SU-DHL-6 (cell line): Measurements from ENCODE around the gene RNF31.
"Not testable (repeated sequence)": the region's sequence is repeated elsewhere in the genome, so short reads cannot be mapped to it uniquely, and the experiment has no call there.

Source experiments
- H2AFZ ChIP-seq: fragments of 200-600 bp; sonication (generic); 2 replicates; pipeline ENCODE4 v1.6.1; 2014; ENCODE audit warnings: low read depth, mild to moderate bottlenecking, moderate library complexity, mixed read lengths, antibody characterized with exemption, low read length; ENCODE audit not compliant: severe bottlenecking
- H3F3A ChIP-seq: fragments of 200-600 bp; shearing (Covaris generic); 2 replicates; pipeline ENCODE4 v1.6.0; 2016; ENCODE audit warnings: antibody characterized with exemption, mild to moderate bottlenecking; ENCODE audit not compliant: insufficient read depth
- H3K27ac ChIP-seq: fragments of 200-600 bp; sonication (generic); 2 replicates; pipeline ENCODE4 v1.5.1; 2016; ENCODE audit warnings: low read depth, mild to moderate bottlenecking, low read length, moderate library complexity, mixed read lengths
- H3K27me3 ChIP-seq: fragments of 200-600 bp; sonication (generic), shearing (Covaris generic); 2 replicates; pipeline ENCODE4 v1.6.0; 2014; ENCODE audit warnings: mild to moderate bottlenecking, low read length
- H3K36me3 ChIP-seq: fragments of 200-600 bp; sonication (generic); 2 replicates; pipeline ENCODE4 v1.6.1; 2014; ENCODE audit warnings: mild to moderate bottlenecking, low read length, mixed read lengths
- H3K4me2 ChIP-seq: fragments of 300-600, 200-600 bp; shearing (Covaris generic), sonication (generic); 2 replicates; pipeline ENCODE4 v1.6.0; 2014; ENCODE audit warnings: low read length, low read depth, mild to moderate bottlenecking; ENCODE audit not compliant: poor library complexity, severe bottlenecking
- H3K4me3 ChIP-seq: fragments of 200-600 bp; sonication (generic); 2 replicates; pipeline ENCODE4 v1.5.1; 2014; ENCODE audit warnings: antibody characterized with exemption, low read length, mild to moderate bottlenecking, mixed read lengths; ENCODE audit not compliant: insufficient read depth, poor library complexity, severe bottlenecking
- H3K79me2 ChIP-seq: fragments of 200-600 bp; sonication (generic); 2 replicates; pipeline ENCODE4 v1.6.1; 2014; ENCODE audit warnings: mild to moderate bottlenecking, low read length, moderate library complexity; ENCODE audit not compliant: insufficient read depth
- H3K9ac ChIP-seq: fragments of 200-600 bp; sonication (generic); 2 replicates; pipeline ENCODE4 v1.7.0; 2014; ENCODE audit warnings: mild to moderate bottlenecking, low read length
- H3K9me2 ChIP-seq: fragments of 200-600 bp; sonication (generic); replicated peaks from 2 replicates; pipeline ENCODE4 v1.6.1; 2014; ENCODE audit warnings: low read length; ENCODE audit not compliant: insufficient read depth
- H3K9me3 ChIP-seq: fragments of 200-600 bp; sonication (generic); 2 replicates; pipeline ENCODE4 v1.6.1; 2014; ENCODE audit warnings: low read length, mixed read lengths; ENCODE audit not compliant: insufficient read depth
- H4K20me1 ChIP-seq: fragments of 200-600 bp; sonication (generic); 2 replicates; pipeline ENCODE4 v1.6.1; 2014; ENCODE audit warnings: low read depth, mild to moderate bottlenecking, antibody characterized with exemption, low read length, moderate library complexity, mixed read lengths
- CTCF ChIP-seq: fragments of 200-600 bp; sonication (generic); IDR thresholded peaks from one replicate; pipeline ENCODE4 v1.5.1; 2017; ENCODE audit warnings: antibody characterized with exemption, mild to moderate bottlenecking, low read length, moderate library complexity; ENCODE audit not compliant: insufficient read depth, poor library complexity, severe bottlenecking
- EZH2phosphoT487 ChIP-seq: fragments of 200-600 bp; sonication (generic), shearing (Covaris generic); conservative IDR thresholded peaks from 2 replicates; pipeline ENCODE4 v1.6.1; 2018; ENCODE audit warnings: mild to moderate bottlenecking, antibody characterized with exemption, low read length, moderate library complexity, mixed read lengths

Gene RNF31

GRCh38 chr14:24197056-24197450 is 49.8 kb downstream of the RNF31 start:
- Histone ChIP-seq H3K27ac (peak overlapping the region; percentile 83), H2AFZ (no peak overlapping the region), H3K9ac (peak overlapping the region; percentile 63), H3K36me3 (peaks cover 3% of the 10 kb centered on the region; the same call in 1 of the 2 replicates), H3K27me3 (no peaks in the 10 kb centered on the region), H3K4me3 (peak overlapping the region; percentile 41), H3K4me2 (peak overlapping the region; percentile 74), H3K9me3 (no peaks in the 10 kb centered on the region), H3F3A (peaks cover 24% of the 10 kb centered on the region), H3K9me2 (no peaks in the 10 kb centered on the region), H4K20me1 (no peaks in the 10 kb centered on the region), H3K79me2 (peaks cover 18% of the 10 kb centered on the region; the same call in 1 of the 2 replicates)
- TF ChIP-seq CTCF (no peak), EZH2phosphoT487 (no peak)

GRCh38 chr14:24198814-24199524 is 51.7 kb downstream of the RNF31 start:
- Histone ChIP-seq H3K4me3 (no peak overlapping the region), H3K9ac (no peak overlapping the region)

DNA sequence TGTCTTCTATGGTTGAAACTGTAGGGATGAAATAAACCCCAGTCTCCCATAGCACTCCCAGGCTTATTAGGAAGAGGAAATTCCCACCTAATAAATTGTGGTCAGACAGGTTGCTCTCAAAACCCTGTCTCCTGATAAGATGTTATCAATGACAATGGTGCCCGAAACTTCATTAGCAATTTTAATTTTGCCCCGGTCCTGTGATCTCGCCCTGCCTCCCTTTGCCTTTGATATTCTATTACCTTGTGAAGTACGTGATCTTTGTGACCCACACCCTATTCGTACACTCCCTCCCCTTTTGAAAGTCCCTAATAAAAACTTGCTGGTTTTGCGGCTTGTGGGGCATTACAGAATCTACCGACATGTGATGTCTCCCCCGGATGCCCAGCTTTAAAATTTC is 55.2 kb downstream of the RNF31 start:
- H4K20me1 ChIP-seq, H3K9me2 ChIP-seq, H3K27ac ChIP-seq, H3F3A ChIP-seq, H3K9ac ChIP-seq, H3K4me3 ChIP-seq, H3K27me3 ChIP-seq, H3K9me3 ChIP-seq, H3K79me2 ChIP-seq, H3K36me3 ChIP-seq, H3K4me2 ChIP-seq, H2AFZ ChIP-seq: not testable (repeated sequence)

More at GRCh38 chr14:24198814-24199524, 51.7 kb downstream of the RNF31 start:
- peaks cover 3% of the 10 kb centered on the region; the same call in 1 of the 2 replicates for H3K36me3 ChIP-seq
- no peaks in the 10 kb centered on the region for H3K9me3 ChIP-seq
- no peaks in the 10 kb centered on the region for H3K9me2 ChIP-seq
- TF ChIP-seq CTCF: no peak
- no peak for TF ChIP-seq EZH2phosphoT487
- peaks cover 24% of the 10 kb centered on the region for H3F3A ChIP-seq
- H3K27ac ChIP-seq: no peak overlapping the region
- peaks cover 17% of the 10 kb centered on the region; the same call in 1 of the 2 replicates for H3K79me2 ChIP-seq
- peak overlapping the region; percentile 6 for H3K4me2 ChIP-seq
- H4K20me1 ChIP-seq: no peaks in the 10 kb centered on the region
- no peak overlapping the region for H2AFZ ChIP-seq
- no peaks in the 10 kb centered on the region for H3K27me3 ChIP-seq

GRCh38 chr14:24203249-24203886 is 56.1 kb downstream of the RNF31 start:
- H3K4me2 ChIP-seq, H3K9me3 ChIP-seq, H3K27ac ChIP-seq, H2AFZ ChIP-seq, H4K20me1 ChIP-seq, H3K79me2 ChIP-seq, H3K4me3 ChIP-seq, H3K9ac ChIP-seq, H3K36me3 ChIP-seq, H3K9me2 ChIP-seq, H3K27me3 ChIP-seq, H3F3A ChIP-seq: not testable (repeated sequence)
